Retinal pigment epithelial cell (primary cell): Measurements from ENCODE around the gene UBXN11.
A peak's percentile ranks its signal among the peaks of the same experiment; 100 is the strongest.

ENCODE experiments used
- DNase-seq: peaks from one replicate; pipeline ENCODE4 v3.0.0-alpha.2; 2010; ENCODE audit warnings: low read depth
- H3K4me3 ChIP-seq: 2 replicates; pipeline ENCODE4 v1.5.1; 2011; ENCODE audit warnings: mild to moderate bottlenecking, low read length, control low read depth, moderate library complexity
- CTCF ChIP-seq: conservative IDR thresholded peaks from 2 replicates; pipeline ENCODE4 v1.5.1; 2011; ENCODE audit warnings: low read depth, low read length, control low read depth, inconsistent platforms

Gene UBXN11

GRCh38 chr1:26322042-26322331 is 15.6 kb upstream of the UBXN11 start:
- DNase-seq, result no peak
- TF ChIP-seq CTCF, result no peak
- no peak overlapping the region for H3K4me3 ChIP-seq

GRCh38 chr1:26321315-26322041 is 15.0 kb upstream of the UBXN11 start:
- peak; percentile 90 for TF ChIP-seq CTCF
- no peak overlapping the region for H3K4me3 ChIP-seq
- peak; percentile 34 for DNase-seq

GRCh38 chr1:26320896-26321295 is 14.5 kb upstream of the UBXN11 start:
- DNase-seq, result no peak
- TF ChIP-seq CTCF, result no peak
- H3K4me3 ChIP-seq, result no peak overlapping the region

GRCh38 chr1:26318338-26319064 is 12.1 kb upstream of the UBXN11 start:
- H3K4me3 ChIP-seq, result no peak overlapping the region
- no peak for TF ChIP-seq CTCF
- DNase-seq, result no peak

- TF ChIP-seq CTCF, result no peak
- DNase-seq, result no peak
- H3K4me3 ChIP-seq, result no peak within 1 kb of the TSS
Observed at GRCh38 chr1:26317612-26318337, 11.3 kb upstream of the UBXN11 start, which contains the start of gene CD52. CD52 (plus strand) TSS chr1:26317958; CDS start chr1:26318018, 60 bp downstream.

- no peak for DNase-seq
- TF ChIP-seq CTCF, result no peak
- H3K4me3 ChIP-seq, result no peak overlapping the region
Observed at GRCh38 chr1:26317146-26317545, 10.7 kb upstream of the UBXN11 start.
